Transverse colon (tissue), 4 donors: ENCODE measurements around the gene SPDYE6. TPM values are rescaled to one million over a fixed set of nuclear protein-coding genes. Genes with fewer than 3 reads are reported as not detected.

Experiments used
- DNase-seq: peaks from one replicate; pipeline ENCODE4 v3.0.0-alpha.2; 2019
- H3K27ac ChIP-seq, 4 donors: fragments of 200-600 bp; sonication (generic); 2 replicates each; pipeline ENCODE4 v1.5.1; 2016 to 2018; ENCODE audit warnings: inconsistent platforms in 4 of 4
- H3K27me3 ChIP-seq: fragments of 200-600 bp; sonication (generic); 2 replicates; pipeline ENCODE4 v1.5.1; 2017; ENCODE audit warnings: inconsistent platforms
- H3K36me3 ChIP-seq, 4 donors: fragments of 200-600 bp; sonication (generic); 2 replicates each; pipeline ENCODE4 v1.5.1; 2017 to 2019; ENCODE audit warnings: inconsistent platforms in 4 of 4
- H3K4me1 ChIP-seq, 4 donors: fragments of 200-600 bp; sonication (generic); 2 replicates each; pipeline ENCODE4 v1.5.1; 2017 to 2020; ENCODE audit warnings: inconsistent platforms in 4 of 4
- H3K4me3 ChIP-seq, 4 donors: fragments of 200-600 bp; sonication (generic); 1 replicate in 1 of 4; 2 replicates in 3 of 4; pipeline versions ENCODE4 v1.5.1 to v1.6.1; 2017 to 2019; ENCODE audit warnings: inconsistent platforms in 4 of 4
- H3K9me3 ChIP-seq, 2 donors: fragments of 200-600 bp; sonication (generic); 2 replicates each; pipeline ENCODE4 v1.5.1; 2017 to 2019; ENCODE audit warnings: inconsistent platforms in 2 of 2
- CTCF ChIP-seq, 5 experiments: fragments of 200-600 bp in 3 of 5; fragments of 450-650 bp in 2 of 5; sonication (generic) in 3 of 5; IDR thresholded peaks; 1 replicate in 2 of 5; 2 replicates in 3 of 5; pipeline ENCODE4 v1.5.1; 2016 to 2017; ENCODE audit warnings: antibody characterized with exemption in 5 of 5, inconsistent platforms in 3 of 5, mild to moderate bottlenecking in 2 of 5, moderate library complexity in 1 of 5
- EP300 ChIP-seq: sonication (generic); formaldehyde crosslinking; IDR thresholded peaks from one replicate; pipeline ENCODE4 v1.6.1; 2017; ENCODE audit warnings: antibody characterized with exemption, low read depth
- POLR2A ChIP-seq: fragments of 450-650 bp; IDR thresholded peaks from one replicate; pipeline ENCODE4 v1.6.1; 2016; ENCODE audit warnings: antibody characterized with exemption, mild to moderate bottlenecking, moderate library complexity
- POLR2AphosphoS5 ChIP-seq, 3 donors: sonication (generic); formaldehyde crosslinking; IDR thresholded peaks; one replicate each; pipeline ENCODE4 v1.6.1; 2016; ENCODE audit warnings: antibody characterized with exemption in 3 of 3
- WGBS, 2 donors: methylation state at CpG; one replicate each; pipeline ENCODE4 v1.1.5; 2018; ENCODE audit warnings: low coverage in 1 of 2; 5-methylcytosine and 5-hydroxymethylcytosine counted together
- in situ Hi-C, 4 donors: fragments of 200-750 bp; cut with MboI; loops; one replicate each; pipeline versions ENCODE4 v1.15.0 to v1.15.1; 2017; ENCODE audit warnings: low sequenced_read_pairs in 3 of 4, low pct_ligation_motif_present in 1 of 4, low pct_unique_long_range_greater_than_20kb in 1 of 4
- intact Hi-C: fragments of 100-400 bp; cut with DNase I; formaldehyde crosslinking; loops from one replicate; pipeline ENCODE4 v1.15.1; 2023; ENCODE audit warnings: low total_unique reads
- small RNA-seq, 4 donors: library from RNA; depleted of rRNA; stranded (forward); fragments of <200 nt; gene quantifications; one replicate each; pipeline ENCODE3, GENCODE V24; 2016
- total RNA-seq, 4 donors: library from RNA; depleted of rRNA; stranded (reverse); fragments of >200 nt; gene quantifications; one replicate each; pipeline ENCODE4 v1.1.0, GENCODE V29; 2016

The SPDYE6 gene
- total RNA-seq, 4 donors from 2014 or later: not detected

- in situ Hi-C loops: no loop called here
- Histone ChIP-seq H3K27ac (no peak overlapping the region), H3K27me3 (no peaks in the 10 kb centered on the region), H3K9me3 (no peaks in the 10 kb centered on the region), H3K4me1 (no peaks in the 10 kb centered on the region), H3K4me3 (no peak overlapping the region), H3K36me3 (no peaks in the 10 kb centered on the region)
- intact Hi-C loops: no loop called here
- TF ChIP-seq POLR2AphosphoS5 (IDR thresholded peaks at IDR 0.05): no peak
- no peak for TF ChIP-seq CTCF (IDR thresholded peaks at IDR 0.05)
- TF ChIP-seq EP300: no peak
- no peak for TF ChIP-seq POLR2A
- WGBS, 2 donors: 88 to 89% methylated on average over 7 of the region's 7 CpGs
- DNase-seq: no peak
Measured at GRCh38 chr7:102296514-102296913, 59.7 kb downstream of the SPDYE6 start.

DNA sequence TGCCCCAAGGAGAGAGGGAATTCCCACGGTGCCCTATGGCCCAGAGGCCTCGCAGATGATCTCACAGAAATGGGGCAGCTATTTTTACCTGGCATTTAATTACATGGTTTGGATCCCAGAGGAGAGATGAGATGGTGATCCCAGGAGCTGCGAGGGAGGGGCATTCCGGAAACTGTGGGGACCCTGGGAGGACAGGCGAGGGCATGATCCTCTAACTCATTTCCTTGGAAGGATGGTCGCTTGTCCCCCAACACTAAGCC, 60.1 kb downstream of the SPDYE6 start:
- 90% methylated on average over 6 of the region's 6 CpGs; no CpG with 5 or more reads in 1 of the 2 donors for WGBS, 2 donors
- Histone ChIP-seq H3K4me3 (no peak overlapping the region), H3K36me3 (no peaks in the 10 kb centered on the region), H3K27me3 (no peaks in the 10 kb centered on the region), H3K9me3 (no peaks in the 10 kb centered on the region), H3K27ac (no peak overlapping the region), H3K4me1 (no peaks in the 10 kb centered on the region)
- TF ChIP-seq CTCF (IDR thresholded peaks at IDR 0.05) (no peak), EP300 (no peak), POLR2A (no peak), POLR2AphosphoS5 (IDR thresholded peaks at IDR 0.05) (no peak)
- intact Hi-C loops (no loop called here), in situ Hi-C loops (no loop called here)
- DNase-seq: no peak

Small RNA genes lying within 50 kb of the gene (small RNA-seq; reads per million reads assigned to genes)
- gene AC091390.4: 0 reads per million in 4 donors
- gene MIR548O: 0 reads per million in 4 donors
- 0 reads per million in 4 donors for gene RF00019

Other genes with a start within 250 kb of the SPDYE6 start
- 1 to 10 TPM in 3 of 4 donors, not detected in 1; 2.0 to 7.6 (median 2.2) TPM for gene SH2B2, start 69.6 kb downstream of the SPDYE6 start, total RNA-seq
- gene PRKRIP1, start 39.9 kb upstream of the SPDYE6 start, total RNA-seq: 10 to 100 TPM; 24.8 to 97.3 (median 33.6) TPM
- gene ORAI2, start 77.1 kb upstream of the SPDYE6 start, total RNA-seq: 10 to 100 TPM in 2 of 4 donors, 1 to 10 TPM in 2; 3.1 to 99.9 (median 11.0) TPM
- 10 to 100 TPM in 2 of 4 donors, 1 to 10 TPM in 2; 1.8 to 21.3 (median 14.0) TPM for gene ALKBH4, start 108.4 kb upstream of the SPDYE6 start, total RNA-seq
- 10 to 100 TPM; 15.7 to 45.6 (median 18.4) TPM for gene LRWD1, start 108.5 kb upstream of the SPDYE6 start, total RNA-seq
- 10 to 100 TPM in 2 of 4 donors, 1 to 10 TPM in 2; 5.4 to 30.3 (median 15.0) TPM for gene POLR2J, start 122.5 kb upstream of the SPDYE6 start, total RNA-seq
- 10 to 100 TPM; 10.9 to 41.9 (median 19.8) TPM for gene RASA4B, start 161.3 kb upstream of the SPDYE6 start, total RNA-seq
- 100 to 1,000 TPM in 1 of 4 donors, 10 to 100 TPM in 2, 1 to 10 TPM in 1; 7.8 to 116 (median 30.4) TPM for gene UPK3BL2, start 187.3 kb upstream of the SPDYE6 start, total RNA-seq
- not detected for gene SPDYE2, start 194.8 kb upstream of the SPDYE6 start, total RNA-seq
- 10 to 100 TPM; 29.8 to 51.3 (median 34.2) TPM for gene POLR2J3, start 216.1 kb upstream of the SPDYE6 start, total RNA-seq